Posterior vena cava (tissue), 2 donors: Measurements from ENCODE around the gene LSAMP. TPM values are rescaled to one million over a fixed set of nuclear protein-coding genes. Genes with fewer than 3 reads are reported as not detected.

ENCODE experiments used
- DNase-seq: peaks from one replicate; pipeline ENCODE4 v3.0.0-alpha.2; 2020; ENCODE audit warnings: low spot score
- intact Hi-C, 2 donors: fragments of 100-400 bp; cut with DNase I; formaldehyde crosslinking; loops; one replicate each; pipeline versions ENCODE4 v1.14.1 to v1.14.2; 2022 to 2023
- total RNA-seq, 2 donors: library from RNA; stranded (reverse); fragmentation: NEBNext Ultra II Directional; extraction: Animal tissue kit (Norgen Biotek cat#: 25700); gene quantifications; one replicate each; pipeline ENCODE4 v1.2.1, GENCODE V29; 2021
- donor health status: DM: yes; HTN: yes; CAD: no.
- donor health status: DM: yes; HTN: yes; CAD: no.

Gene LSAMP
- total RNA-seq, 2 donors from 2014 or later: 3.7 to 11.9 TPM

- intact Hi-C loops: no loop called here
- DNase-seq: no peak
Observed at GRCh38 chr3:116306720-116307119, 138.6 kb downstream of the LSAMP start.

- intact Hi-C loops: no loop called here
- no peak for DNase-seq
Observed at GRCh38 chr3:116306149-116306548, 139.1 kb downstream of the LSAMP start.

- DNase-seq: no peak
- intact Hi-C loops: no loop called here
Observed at GRCh38 chr3:116302087-116302747, 143.1 kb downstream of the LSAMP start.

- DNase-seq: no peak
- intact Hi-C loops: no loop called here
Observed at GRCh38 chr3:116301422-116301821, 143.9 kb downstream of the LSAMP start.

- intact Hi-C loops: no loop called here
- DNase-seq: no peak
Observed at GRCh38 chr3:116300226-116300625, 145.1 kb downstream of the LSAMP start.

- no peak for DNase-seq
- intact Hi-C loops: no loop called here
Observed at GRCh38 chr3:116299646-116300081, 145.6 kb downstream of the LSAMP start.

- intact Hi-C loops: no loop called here
- DNase-seq: no peak
Observed at GRCh38 chr3:116298151-116298550, 147.1 kb downstream of the LSAMP start.

- no peak for DNase-seq
- intact Hi-C loops: no loop called here
Observed at GRCh38 chr3:116291141-116291540, 154.1 kb downstream of the LSAMP start.

GRCh38 chr3:116288485-116288884 is 156.8 kb downstream of the LSAMP start:
- DNase-seq: no peak
- intact Hi-C loops: no loop called here

- DNase-seq: no peak
- intact Hi-C loops: no loop called here
Observed at GRCh38 chr3:116285781-116286421, 159.4 kb downstream of the LSAMP start.

- intact Hi-C loops: no loop called here
- no peak for DNase-seq
Observed at GRCh38 chr3:116281313-116282143, 163.8 kb downstream of the LSAMP start.

GRCh38 chr3:116280130-116280740 is 165.1 kb downstream of the LSAMP start:
- intact Hi-C loops: no loop called here
- no peak for DNase-seq

GRCh38 chr3:116276675-116277074 is 168.6 kb downstream of the LSAMP start:
- intact Hi-C loops: no loop called here
- no peak for DNase-seq

- intact Hi-C loops: no loop called here
- DNase-seq: no peak
Observed at GRCh38 chr3:116270056-116270455, 175.2 kb downstream of the LSAMP start.

GRCh38 chr3:116267116-116267515 is 178.2 kb downstream of the LSAMP start:
- no peak for DNase-seq
- intact Hi-C loops: no loop called here

GRCh38 chr3:116265976-116266584 is 179.2 kb downstream of the LSAMP start:
- DNase-seq: no peak
- intact Hi-C loops: no loop called here

GRCh38 chr3:116265320-116265695 is 180.0 kb downstream of the LSAMP start:
- intact Hi-C loops: no loop called here
- DNase-seq: no peak

GRCh38 chr3:116264546-116265319 is 180.6 kb downstream of the LSAMP start:
- no peak for DNase-seq
- intact Hi-C loops: no loop called here
